Uterus (tissue), 4 donors: ENCODE measurements around the gene RPRD1B. TPM values are rescaled to one million over a fixed set of nuclear protein-coding genes. Genes with fewer than 3 reads are reported as not detected.

ENCODE experiments used
- DNase-seq, 2 donors: peaks; one replicate each; pipeline ENCODE4 v3.0.0-alpha.2; 2019 to 2020
- H3K27ac ChIP-seq, 2 donors: fragments of 200-600 bp; sonication (generic); 1 replicate in 1 of 2; 2 replicates in 1 of 2; pipeline ENCODE4 v1.5.1; 2016 to 2018
- H3K27me3 ChIP-seq, 2 donors: fragments of 200-600 bp; sonication (generic); one replicate each; pipeline ENCODE4 v1.5.1; 2018 to 2019; ENCODE audit warnings: control low read depth in 1 of 2
- H3K36me3 ChIP-seq, 2 donors: fragments of 200-600 bp; sonication (generic); one replicate each; pipeline ENCODE4 v1.5.1; 2019; ENCODE audit warnings: control low read depth in 1 of 2
- H3K4me1 ChIP-seq, 2 donors: fragments of 200-600 bp; sonication (generic); one replicate each; pipeline ENCODE4 v1.5.1; 2018 to 2019; ENCODE audit warnings: control low read depth in 1 of 2
- H3K4me3 ChIP-seq, 2 donors: fragments of 200-600 bp; sonication (generic); 1 replicate in 1 of 2; 2 replicates in 1 of 2; pipeline ENCODE4 v1.5.1; 2018 to 2019; ENCODE audit warnings: mild to moderate bottlenecking in 1 of 2
- H3K9me3 ChIP-seq, 2 donors: fragments of 200-600 bp; sonication (generic); one replicate each; pipeline ENCODE4 v1.5.1; 2019; ENCODE audit warnings: control low read depth in 1 of 2
- POLR2A ChIP-seq, 2 donors: fragments of 450-650 bp; IDR thresholded peaks; one replicate each; pipeline ENCODE4 v1.6.1; 2016; ENCODE audit warnings: antibody characterized with exemption in 2 of 2, mild to moderate bottlenecking in 1 of 2, moderate library complexity in 1 of 2
- intact Hi-C: fragments of 100-400 bp; cut with DNase I; formaldehyde crosslinking; loops from one replicate; pipeline ENCODE4 v1.15.1; 2023; ENCODE audit warnings: low total_unique reads
- total RNA-seq, 4 donors: library from RNA; depleted of rRNA in 3 of 4; stranded (reverse); fragments of >200 nt in 3 of 4; gene quantifications; one replicate each; pipeline versions ENCODE4 v1.1.0 to v1.2.4, GENCODE V29; 2014 to 2023
- TF ChIP-seq, protein P1 (sequence below), 4 experiments: fragments of 200-600 bp in 2 of 4; fragments of 450-650 bp in 2 of 4; sonication (generic) in 2 of 4; IDR thresholded peaks; one replicate each; pipeline ENCODE4 v1.5.1; 2016 to 2019; ENCODE audit warnings: antibody characterized with exemption in 4 of 4, mild to moderate bottlenecking in 2 of 4, moderate library complexity in 1 of 4
- donor health status: DM: yes; HTN: yes; CAD: no.

RPRD1B gene
- total RNA-seq, 4 donors from 2014 or later, result 7.9 to 71.3 (median 26.1) TPM

- Histone ChIP-seq H3K4me3 (no peak overlapping the region), H3K4me1 (no peaks in the 10 kb centered on the region), H3K27me3 (no peaks in the 10 kb centered on the region), H3K36me3 (no peaks in the 10 kb centered on the region), H3K27ac (no peak overlapping the region), H3K9me3 (no peaks in the 10 kb centered on the region)
- DNase-seq, result no peak
- intact Hi-C loops, result no loop called here
- TF ChIP-seq POLR2A (IDR thresholded peaks at IDR 0.05), result no peak
- TF ChIP-seq, protein P1, sequence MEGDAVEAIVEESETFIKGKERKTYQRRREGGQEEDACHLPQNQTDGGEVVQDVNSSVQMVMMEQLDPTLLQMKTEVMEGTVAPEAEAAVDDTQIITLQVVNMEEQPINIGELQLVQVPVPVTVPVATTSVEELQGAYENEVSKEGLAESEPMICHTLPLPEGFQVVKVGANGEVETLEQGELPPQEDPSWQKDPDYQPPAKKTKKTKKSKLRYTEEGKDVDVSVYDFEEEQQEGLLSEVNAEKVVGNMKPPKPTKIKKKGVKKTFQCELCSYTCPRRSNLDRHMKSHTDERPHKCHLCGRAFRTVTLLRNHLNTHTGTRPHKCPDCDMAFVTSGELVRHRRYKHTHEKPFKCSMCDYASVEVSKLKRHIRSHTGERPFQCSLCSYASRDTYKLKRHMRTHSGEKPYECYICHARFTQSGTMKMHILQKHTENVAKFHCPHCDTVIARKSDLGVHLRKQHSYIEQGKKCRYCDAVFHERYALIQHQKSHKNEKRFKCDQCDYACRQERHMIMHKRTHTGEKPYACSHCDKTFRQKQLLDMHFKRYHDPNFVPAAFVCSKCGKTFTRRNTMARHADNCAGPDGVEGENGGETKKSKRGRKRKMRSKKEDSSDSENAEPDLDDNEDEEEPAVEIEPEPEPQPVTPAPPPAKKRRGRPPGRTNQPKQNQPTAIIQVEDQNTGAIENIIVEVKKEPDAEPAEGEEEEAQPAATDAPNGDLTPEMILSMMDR (IDR thresholded peaks at IDR 0.05), result no peak
These were observed 45.8 kb upstream of the RPRD1B start for GRCh38 chr20:37987602-37988290.

- H3K4me1 ChIP-seq, result no peaks in the 10 kb centered on the region
- H3K27ac ChIP-seq, result no peak overlapping the region
- H3K27me3 ChIP-seq, result no peaks in the 10 kb centered on the region
- H3K36me3 ChIP-seq, result no peaks in the 10 kb centered on the region
- TF ChIP-seq, protein P1 (IDR thresholded peaks at IDR 0.05), result no peak
- TF ChIP-seq POLR2A (IDR thresholded peaks at IDR 0.05), result no peak
- no peaks in the 10 kb centered on the region for H3K9me3 ChIP-seq
- no peak for DNase-seq
- H3K4me3 ChIP-seq, result no peak overlapping the region
- intact Hi-C loops, result no loop called here
These were observed 45.1 kb upstream of the RPRD1B start for GRCh38 chr20:37988306-37988954.

GRCh38 chr20:37989601-37990295 is 43.8 kb upstream of the RPRD1B start:
- Histone ChIP-seq H3K4me1 (no peaks in the 10 kb centered on the region), H3K27me3 (no peaks in the 10 kb centered on the region), H3K4me3 (no peak overlapping the region), H3K9me3 (no peaks in the 10 kb centered on the region), H3K36me3 (no peaks in the 10 kb centered on the region), H3K27ac (no peak overlapping the region)
- TF ChIP-seq, protein P1 (IDR thresholded peaks at IDR 0.05), result no peak
- intact Hi-C loops, result no loop called here
- DNase-seq, result peak in 1 of 2 donors; percentile 32

- no peak for DNase-seq
- TF ChIP-seq POLR2A (IDR thresholded peaks at IDR 0.05), result no peak
- TF ChIP-seq, protein P1 (IDR thresholded peaks at IDR 0.05), result no peak
- H3K4me3 ChIP-seq, result no peak overlapping the region
- no peak overlapping the region for H3K27ac ChIP-seq
- intact Hi-C loops, result no loop called here
- H3K9me3 ChIP-seq, result no peaks in the 10 kb centered on the region
- H3K27me3 ChIP-seq, result no peaks in the 10 kb centered on the region
- no peaks in the 10 kb centered on the region for H3K4me1 ChIP-seq
- no peaks in the 10 kb centered on the region for H3K36me3 ChIP-seq
These were observed 42.9 kb upstream of the RPRD1B start for GRCh38 chr20:37990571-37991151.
